ENCODE results near the gene TMBIM4. TPM values are rescaled to one million over a fixed set of nuclear protein-coding genes. Genes with fewer than 3 reads are reported as not detected.
A peak's percentile ranks its signal among the peaks of the same experiment; 100 is the strongest.

The TMBIM4 gene
- total and polyA plus RNA-seq, 7 donors, result 77.2 to 200 (median 156) TPM

- TF ChIP-seq EP300 (IDR thresholded peaks at IDR 0.05), result no peak
- TF ChIP-seq CTCF (IDR thresholded peaks at IDR 0.05), result no peak
- TF ChIP-seq POLR2AphosphoS5 (IDR thresholded peaks at IDR 0.05), result no peak
- TF ChIP-seq POLR2A (IDR thresholded peaks at IDR 0.05), result no peak
- H3K4me1 ChIP-seq, result no peaks in the 10 kb centered on the region
- no peak for DNase-seq
- H3K27me3 ChIP-seq, result no peaks in the 10 kb centered on the region
- intact Hi-C loops (cut with DNase I), result no loop called here
- H3K36me3 ChIP-seq, result peaks cover 0 to 67% (median 9%) of the 10 kb centered on the region in 4 donors
- H3K27ac ChIP-seq, result no peak overlapping the region
- H3K4me3 ChIP-seq, result no peak overlapping the region
- 96 to 97% methylated on average over 3 of the region's 3 CpGs for WGBS, 2 donors
- peaks cover 0 to 3% (median 2%) of the 10 kb centered on the region in 4 donors for H3K9me3 ChIP-seq
Measured at GRCh38 chr12:66137937-66138336, 31.9 kb downstream of the TMBIM4 start.

GRCh38 chr12:66132408-66132807 is 37.4 kb downstream of the TMBIM4 start:
- no peak overlapping the region for H3K4me3 ChIP-seq
- no peaks in the 10 kb centered on the region for H3K27me3 ChIP-seq
- DNase-seq, result no peak
- intact Hi-C loops (cut with DNase I), result no loop called here
- no peak overlapping the region for H3K27ac ChIP-seq
- H3K4me1 ChIP-seq, result peaks cover 0 to 25% (median 15%) of the 10 kb centered on the region in 4 donors
- TF ChIP-seq CTCF (IDR thresholded peaks at IDR 0.05) (no peak), POLR2AphosphoS5 (IDR thresholded peaks at IDR 0.05) (no peak), POLR2A (IDR thresholded peaks at IDR 0.05) (no peak), EP300 (IDR thresholded peaks at IDR 0.05) (no peak)
- H3K36me3 ChIP-seq, result peaks cover 0 to 24% (median 2%) of the 10 kb centered on the region in 4 donors
- no peaks in the 10 kb centered on the region for H3K9me3 ChIP-seq

- H3K4me1 ChIP-seq, result peaks cover 0 to 25% (median 15%) of the 10 kb centered on the region in 4 donors
- peak overlapping the region; percentile 82 to 88 (median 88) for H3K4me3 ChIP-seq
- no peak for TF ChIP-seq CTCF (IDR thresholded peaks at IDR 0.05)
- no peak for TF ChIP-seq POLR2A (IDR thresholded peaks at IDR 0.05)
- no peak for TF ChIP-seq EP300 (IDR thresholded peaks at IDR 0.05)
- no peak for TF ChIP-seq POLR2AphosphoS5 (IDR thresholded peaks at IDR 0.05)
- H3K36me3 ChIP-seq, result peaks cover 0 to 25% (median 0%) of the 10 kb centered on the region in 4 donors
- H3K9me3 ChIP-seq, result no peaks in the 10 kb centered on the region
- intact Hi-C loops (cut with DNase I), result loop anchor here (2.0 kb wide), 1 partner anchor 38 kb away; the partner anchor contains the start of gene TMBIM4
- no peaks in the 10 kb centered on the region for H3K27me3 ChIP-seq
- DNase-seq, result no peak
- H3K27ac ChIP-seq, result peak overlapping the region; percentile 41 to 73 (median 68)
- WGBS, 2 donors, result 2 to 7% methylated on average over 11 of the region's 11 CpGs
Measured at GRCh38 chr12:66131067-66131688, 38.6 kb downstream of the TMBIM4 start.

- peak within 1 kb of the TSS; percentile 41 to 73 (median 68) for H3K27ac ChIP-seq
- no peaks in the 10 kb centered on the region for H3K27me3 ChIP-seq
- intact Hi-C loops (cut with DNase I), result loop anchor here (2.0 kb wide), 1 partner anchor 38 kb away; the partner anchor contains the start of gene TMBIM4
- peaks cover 0 to 30% (median 0%) of the 10 kb centered on the region in 4 donors for H3K36me3 ChIP-seq
- peaks cover 0 to 25% (median 15%) of the 10 kb centered on the region in 4 donors for H3K4me1 ChIP-seq
- H3K4me3 ChIP-seq, result peak within 1 kb of the TSS; percentile 82 to 88 (median 88)
- TF ChIP-seq CTCF (IDR thresholded peaks at IDR 0.05), result no peak
- peak; percentile 78 to 96 (median 91) for TF ChIP-seq POLR2AphosphoS5 (IDR thresholded peaks at IDR 0.05)
- TF ChIP-seq EP300 (IDR thresholded peaks at IDR 0.05), result no peak
- TF ChIP-seq POLR2A (IDR thresholded peaks at IDR 0.05), result peak; percentile 59 to 61
- no peaks in the 10 kb centered on the region for H3K9me3 ChIP-seq
- peak; percentile 93 for DNase-seq
- 0% methylated on average over 49 of the region's 49 CpGs for WGBS, 2 donors
Measured at GRCh38 chr12:66130267-66131066, 39.3 kb downstream of the TMBIM4 start, which contains the start of gene LLPH. Gene LLPH, minus strand, starts transcription at chr12:66130750. Its CDS starts 1,644 bp downstream, at chr12:66129106.
